CD4-positive, alpha-beta T cell treated with Interleukin-17A for 1 hour (primary cell): Measurements from ENCODE around the gene NCOR1.
"Not testable (repeated sequence)": the region's sequence is repeated elsewhere in the genome, so short reads cannot be mapped to it uniquely, and the experiment has no call there.

Experiments
- DNase-seq: peaks from one replicate; pipeline ENCODE4 v3.0.0-alpha.2; 2020

NCOR1 gene

DNA sequence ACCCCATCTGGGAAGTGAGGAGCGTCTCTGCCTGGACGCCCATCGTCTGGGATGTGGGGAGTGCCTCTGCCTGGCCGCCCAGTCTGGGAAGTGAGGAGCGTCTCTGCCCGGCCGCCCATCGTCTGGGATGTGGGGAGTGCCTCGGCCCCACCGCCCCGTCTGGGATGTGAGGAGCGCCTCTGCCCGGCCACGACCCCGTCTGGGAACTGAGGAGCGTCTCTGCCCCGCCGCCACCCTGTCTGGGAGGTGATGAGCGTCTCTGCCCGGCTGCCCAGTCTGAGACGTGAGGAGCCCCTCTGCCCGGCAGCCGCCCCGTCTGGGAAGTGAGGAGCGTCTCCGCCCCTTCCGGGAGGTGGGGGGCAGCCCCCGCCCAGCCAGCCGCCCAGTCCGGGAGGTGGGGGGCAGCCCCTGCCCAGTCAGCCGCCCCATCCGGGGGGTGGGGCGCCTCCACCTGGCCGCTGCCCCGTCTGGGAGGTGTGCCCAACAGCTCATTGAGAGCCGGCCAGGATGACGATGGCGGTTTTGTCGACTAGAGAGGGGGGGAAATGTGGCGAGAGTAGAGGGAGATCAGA is 69.9 kb downstream of the NCOR1 start:
- DNase-seq = not testable (repeated sequence)

DNA sequence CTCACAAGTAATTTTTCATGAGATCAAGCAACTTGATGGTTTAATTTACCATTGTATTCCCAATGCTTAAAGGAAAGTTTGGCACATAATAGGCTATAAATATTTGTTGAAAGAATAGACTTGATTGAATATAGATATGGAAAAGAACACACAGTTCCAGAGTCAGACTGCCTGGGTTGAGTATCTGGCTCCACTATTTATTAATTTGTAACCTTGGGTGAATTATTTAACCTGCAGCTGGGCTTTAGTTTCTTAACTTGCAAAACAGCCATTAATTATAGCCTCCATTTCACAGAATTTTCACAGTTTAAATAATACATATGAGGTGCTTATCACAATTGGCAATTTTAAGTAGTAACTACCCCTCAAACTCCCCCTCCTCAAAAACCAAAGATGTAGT is 73.6 kb downstream of the NCOR1 start:
- no peak for DNase-seq

GRCh38 chr17:16140854-16141253 is 74.5 kb downstream of the NCOR1 start:
- no peak for DNase-seq

DNA sequence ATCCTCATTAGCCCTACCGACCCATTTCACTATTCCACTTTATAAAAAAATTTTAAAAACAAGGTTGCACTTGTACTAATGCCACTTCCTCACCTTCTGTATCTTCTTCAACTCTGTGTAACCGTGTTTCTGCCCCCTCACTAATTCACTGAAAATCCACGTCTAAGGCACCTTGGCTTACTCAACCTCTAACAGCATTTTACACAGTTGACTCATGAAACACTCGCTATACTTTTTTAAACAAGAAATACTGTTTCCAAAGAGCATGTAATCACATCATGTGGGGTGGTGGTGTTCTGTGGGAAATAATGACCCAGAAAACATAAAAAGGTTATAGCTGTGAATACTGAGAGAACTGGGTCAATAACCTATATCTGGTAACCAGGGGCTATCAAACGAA is 79.9 kb downstream of the NCOR1 start:
- no peak for DNase-seq

DNA sequence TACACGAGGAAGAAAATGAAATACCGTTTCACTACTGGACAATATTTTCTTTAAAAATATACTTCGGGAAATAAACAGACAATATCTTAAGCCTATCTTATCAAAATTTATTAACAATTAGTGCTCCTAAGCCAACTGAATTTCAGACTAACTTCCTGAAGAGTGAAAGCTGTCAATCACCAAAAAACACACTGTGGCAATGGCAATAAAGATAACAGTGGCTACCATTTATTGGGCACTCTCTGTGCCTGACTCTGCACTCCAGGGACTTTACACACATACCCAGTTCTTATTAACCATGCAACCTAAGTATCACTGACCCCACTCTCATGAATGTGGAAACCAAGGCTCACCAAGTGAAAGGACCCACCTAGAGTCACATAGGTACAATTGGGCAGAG is 83.7 kb downstream of the NCOR1 start:
- DNase-seq = no peak

GRCh38 chr17:16129441-16130205 is 85.7 kb downstream of the NCOR1 start:
- DNase-seq = no peak

GRCh38 chr17:16123531-16123930 is 91.8 kb downstream of the NCOR1 start:
- DNase-seq = no peak

GRCh38 chr17:16122697-16123434 is 92.5 kb downstream of the NCOR1 start:
- no peak for DNase-seq

GRCh38 chr17:16121915-16122314 is 93.4 kb downstream of the NCOR1 start:
- no peak for DNase-seq

- no peak for DNase-seq
These were observed 94.4 kb downstream of the NCOR1 start for GRCh38 chr17:16120937-16121336.

DNA sequence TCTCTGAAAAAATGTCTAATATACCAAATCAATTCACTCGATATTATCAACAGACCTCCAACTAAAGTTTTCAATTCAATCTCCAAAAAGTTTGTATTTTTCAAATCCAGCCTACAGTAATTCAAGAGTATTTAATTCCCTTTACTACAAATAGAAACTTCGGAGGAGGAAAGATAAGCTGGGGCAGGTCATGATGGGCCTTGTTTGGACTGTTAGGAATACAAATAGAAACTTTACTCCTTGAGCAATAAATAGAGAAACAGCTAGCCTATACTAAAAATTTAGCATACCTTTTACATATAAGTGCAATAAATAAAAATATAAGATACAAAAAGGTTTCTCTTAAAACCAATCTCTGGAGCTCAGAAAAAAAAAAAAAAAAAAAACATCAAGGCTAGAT is 98.2 kb downstream of the NCOR1 start:
- DNase-seq = no peak

- not testable (repeated sequence) for DNase-seq
These were observed 100.1 kb downstream of the NCOR1 start for GRCh38 chr17:16115077-16115698.

GRCh38 chr17:16108871-16109270 is 106.5 kb downstream of the NCOR1 start:
- DNase-seq = no peak

DNA sequence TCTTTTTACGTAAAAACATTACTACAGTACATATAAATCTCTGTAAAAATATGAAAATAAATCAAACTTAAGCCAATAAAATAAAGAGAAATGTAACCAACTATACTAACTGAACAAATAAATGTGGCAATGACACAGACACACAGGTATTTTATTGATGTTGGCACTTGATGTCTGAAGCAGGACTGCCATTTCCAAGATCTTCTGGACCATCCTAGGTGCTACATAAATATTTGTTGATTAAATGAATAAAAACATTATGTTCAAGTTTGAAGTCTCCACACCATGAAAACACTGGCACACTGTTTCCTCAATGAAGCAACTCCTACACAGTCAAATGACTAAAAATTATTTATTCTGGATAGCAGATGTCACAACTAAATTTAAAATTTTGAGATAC is 106.9 kb downstream of the NCOR1 start:
- no peak for DNase-seq

GRCh38 chr17:16107165-16107770 is 108.1 kb downstream of the NCOR1 start:
- DNase-seq = no peak

DNA sequence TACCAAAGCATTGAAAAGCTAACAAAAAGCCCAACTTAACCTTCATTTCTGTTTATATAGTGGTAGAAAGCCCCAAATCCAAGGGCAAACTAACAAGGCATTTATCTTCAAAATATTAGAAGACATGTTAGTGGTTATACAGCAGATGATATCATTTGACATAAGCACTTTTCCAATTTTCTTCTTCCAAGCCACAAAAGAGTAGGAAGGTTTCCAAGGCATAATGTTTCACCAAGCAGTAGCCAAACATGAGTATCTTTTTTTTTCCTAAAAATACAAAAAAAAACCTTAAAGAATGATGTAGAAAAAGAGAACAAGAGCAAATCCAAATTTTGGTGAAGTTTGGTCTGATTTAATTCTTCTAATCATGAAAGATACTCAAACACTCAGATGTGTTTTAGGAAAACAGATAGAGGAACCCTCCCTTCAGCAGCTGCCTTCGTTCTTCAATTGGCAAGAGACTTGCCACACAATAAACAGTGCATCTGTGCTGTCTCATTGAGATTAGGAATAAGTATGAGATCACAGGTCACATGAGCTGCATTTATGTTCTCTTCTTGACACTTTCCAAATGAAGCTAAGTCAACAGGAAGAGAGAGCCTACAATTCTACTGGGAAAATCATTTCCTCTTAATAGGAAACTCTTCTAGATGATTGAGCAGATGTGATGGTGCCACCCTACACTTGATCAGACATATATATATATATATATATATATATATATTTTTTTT is 109.0 kb downstream of the NCOR1 start:
- DNase-seq = no peak

GRCh38 chr17:16104189-16104588 is 111.1 kb downstream of the NCOR1 start:
- DNase-seq = no peak

- no peak for DNase-seq
These were observed 113.9 kb downstream of the NCOR1 start for GRCh38 chr17:16101440-16101839.

GRCh38 chr17:16100737-16101400 is 114.5 kb downstream of the NCOR1 start:
- DNase-seq = no peak

GRCh38 chr17:16091773-16092172 is 123.6 kb downstream of the NCOR1 start:
- DNase-seq = no peak

DNA sequence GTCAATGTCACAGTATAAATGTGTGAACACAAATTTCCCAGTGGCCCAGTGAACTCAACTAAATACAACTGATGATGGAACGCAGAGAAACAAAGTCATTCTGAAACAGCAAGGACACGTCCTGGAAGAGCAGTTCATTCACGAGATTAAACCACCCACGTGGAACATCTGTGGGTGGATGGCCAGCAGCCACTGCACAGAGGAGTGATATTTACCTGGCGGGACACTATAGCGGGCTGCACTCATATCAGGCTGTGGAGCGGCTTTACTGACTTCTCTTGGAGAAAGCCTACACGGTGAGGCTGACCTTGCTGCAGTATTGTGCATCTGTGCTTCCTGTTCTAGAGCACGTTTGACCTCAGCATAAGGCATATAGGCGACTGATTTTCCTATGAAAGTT is 128.4 kb downstream of the NCOR1 start:
- no peak for DNase-seq
